CD4-positive, alpha-beta T cell treated with Interleukin-1 beta for 1 hour (primary cell): ENCODE data around the gene DTNB.

Experiments
- DNase-seq, 2 donors: peaks; one replicate each; pipeline ENCODE4 v3.0.0-alpha.2; 2020 to 2022

DTNB gene

GRCh38 chr2:25361261-25362048, 311.9 kb downstream of the DTNB start:
- no peak for DNase-seq

GRCh38 chr2:25358836-25359235, 314.5 kb downstream of the DTNB start:
- no peak for DNase-seq

- no peak for DNase-seq
These were observed 315.0 kb downstream of the DTNB start for GRCh38 chr2:25358249-25358815.

- DNase-seq, result no peak
These were observed 317.3 kb downstream of the DTNB start for GRCh38 chr2:25356088-25356487.

- no peak for DNase-seq
These were observed 318.1 kb downstream of the DTNB start for GRCh38 chr2:25355270-25355669.

GRCh38 chr2:25354116-25354515, 319.3 kb downstream of the DTNB start:
- DNase-seq, result no peak

GRCh38 chr2:25349397-25349796, 324.0 kb downstream of the DTNB start:
- no peak for DNase-seq

GRCh38 chr2:25347846-25348245, 325.5 kb downstream of the DTNB start:
- DNase-seq, result no peak

GRCh38 chr2:25347205-25347815, 326.1 kb downstream of the DTNB start:
- no peak for DNase-seq

GRCh38 chr2:25343187-25343825, 330.1 kb downstream of the DTNB start:
- no peak for DNase-seq

- peak; percentile 86 to 88 for DNase-seq
These were observed 330.8 kb downstream of the DTNB start for GRCh38 chr2:25342372-25343186.

- DNase-seq, result peak; percentile 53 to 58
These were observed 331.5 kb downstream of the DTNB start, which contains the start of gene DNMT3A for GRCh38 chr2:25341753-25342371. Gene DNMT3A (minus strand): TSS chr2:25341925. CDS start chr2:25313984, 27,941 bp downstream.

GRCh38 chr2:25341011-25341727, 332.2 kb downstream of the DTNB start:
- peak in 1 of 2 donors; percentile 32 for DNase-seq

GRCh38 chr2:25340181-25340921, 333.0 kb downstream of the DTNB start:
- DNase-seq, result no peak

GRCh38 chr2:25339791-25340180, 333.6 kb downstream of the DTNB start:
- no peak for DNase-seq

- no peak for DNase-seq
These were observed 334.1 kb downstream of the DTNB start for GRCh38 chr2:25339211-25339674.

GRCh38 chr2:25338401-25338800, 335.0 kb downstream of the DTNB start:
- no peak for DNase-seq

- DNase-seq, result no peak
These were observed 335.5 kb downstream of the DTNB start for GRCh38 chr2:25337891-25338290.

GRCh38 chr2:25337276-25337675, 336.1 kb downstream of the DTNB start:
- DNase-seq, result no peak

- no peak for DNase-seq
These were observed 337.0 kb downstream of the DTNB start for GRCh38 chr2:25336383-25336841.

GRCh38 chr2:25335971-25336370, 337.4 kb downstream of the DTNB start:
- no peak for DNase-seq
